Endothelial cell (in vitro differentiated cells): Measurements from ENCODE around the gene HECTD1. TPM values are rescaled to one million over a fixed set of nuclear protein-coding genes. Genes with fewer than 3 reads are reported as not detected.
"Not testable (repeated sequence)": the region's sequence is repeated elsewhere in the genome, so short reads cannot be mapped to it uniquely, and the experiment has no call there.

ENCODE experiments used
- DNase-seq: peaks from one replicate; pipeline ENCODE4 v3.0.0; 2021; ENCODE audit warnings: low spot score
- H3K27ac Mint-ChIP-seq: one replicate; pipeline ENCODE4 v1.8.0; 2021; ENCODE audit warnings: mixed read lengths, inconsistent platforms; ENCODE audit not compliant: unreplicated experiment
- H3K27me3 Mint-ChIP-seq: one replicate; pipeline ENCODE4 v1.8.0; 2021; ENCODE audit warnings: mild to moderate bottlenecking, moderate library complexity, mixed read lengths, inconsistent platforms; ENCODE audit not compliant: unreplicated experiment
- H3K36me3 Mint-ChIP-seq: one replicate; pipeline ENCODE4 v1.8.0; 2021; ENCODE audit warnings: mild to moderate bottlenecking, low read depth, mixed read lengths, inconsistent platforms; ENCODE audit not compliant: unreplicated experiment
- H3K4me1 Mint-ChIP-seq: one replicate; pipeline ENCODE4 v1.8.0; 2021; ENCODE audit warnings: mild to moderate bottlenecking, mixed read lengths, inconsistent platforms; ENCODE audit not compliant: unreplicated experiment
- H3K4me3 Mint-ChIP-seq: one replicate; pipeline ENCODE4 v1.8.0; 2021; ENCODE audit warnings: mild to moderate bottlenecking, mixed read lengths, inconsistent platforms; ENCODE audit not compliant: unreplicated experiment
- H3K9me3 Mint-ChIP-seq: one replicate; pipeline ENCODE4 v1.8.0; 2021; ENCODE audit warnings: mixed read lengths, inconsistent platforms; ENCODE audit not compliant: unreplicated experiment
- long read RNA-seq: library from polyadenylated mRNA; unstranded; transcript quantifications from one replicate; pipeline ENCODE4 v2.0.0, GENCODE V29; 2020; ENCODE audit not compliant: unreplicated experiment
- total RNA-seq: library from RNA; stranded (reverse); fragmentation: NEBNext Ultra II Directional; extraction: Animal tissue kit (Norgen Biotek cat#: 25700); gene quantifications from one replicate; pipeline ENCODE4 v1.2.1, GENCODE V29; 2021; ENCODE audit not compliant: unreplicated experiment
- TF ChIP-seq, protein P1 (sequence below): fragments of 200-600 bp; sonication (generic); IDR thresholded peaks from one replicate; pipeline ENCODE4 v1.5.0; 2021; ENCODE audit warnings: antibody characterized with exemption; ENCODE audit not compliant: unreplicated experiment

The HECTD1 gene
- 222 TPM for total RNA-seq
- long read RNA-seq, partial matches to known transcripts = 41 of 42 reads
- long read RNA-seq, other reads (novel, unspliced or antisense) = 1 of 42 reads

DNA sequence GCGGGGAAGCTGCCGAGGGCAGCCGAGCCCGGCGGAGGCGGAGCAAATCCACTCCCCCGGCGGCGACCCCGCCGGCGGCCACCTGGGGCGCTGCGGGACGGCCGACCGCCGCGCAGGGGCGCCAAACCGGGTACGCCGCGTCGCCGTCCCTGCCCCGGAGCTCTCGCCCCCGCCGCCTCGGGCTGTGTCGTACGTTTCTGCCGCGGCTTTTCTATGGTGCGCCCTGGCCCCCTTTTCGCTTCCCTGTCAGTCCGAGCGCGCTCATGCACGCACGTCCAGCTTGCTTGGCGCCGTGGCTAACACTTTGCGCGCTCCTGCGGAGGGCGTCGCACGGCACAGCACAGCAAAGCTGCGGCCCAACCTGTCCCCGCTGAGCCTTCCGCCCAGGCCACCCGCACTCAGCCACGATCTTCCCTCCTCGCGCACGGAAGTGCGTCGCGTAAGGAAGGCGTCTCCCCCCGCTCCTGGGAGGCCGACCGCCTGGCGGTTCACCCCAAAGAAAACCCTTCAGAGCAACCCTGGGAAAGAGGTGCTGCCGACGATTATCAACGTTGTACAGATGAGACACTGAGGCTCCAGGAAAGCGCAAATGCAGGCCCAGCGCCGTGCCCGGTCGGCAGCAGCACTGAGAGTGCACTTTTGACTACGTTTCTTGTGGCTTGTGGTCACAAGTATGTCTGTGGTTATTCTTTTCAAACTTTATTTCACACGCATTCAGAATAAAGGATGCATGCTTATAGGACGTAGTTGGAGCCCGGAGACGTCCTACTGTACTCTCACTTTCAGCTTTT, at the start of gene HECTD1:
Gene HECTD1, minus strand, starts transcription at position 39 of the 791 bp plus-strand sequence. CDS start 1,857 bp downstream, outside the sequence.
- Mint-ChIP-seq H3K4me3 (peak within 1 kb of the TSS; percentile 95), H3K27me3 (peaks cover 9% of the 10 kb centered on the region), H3K9me3 (no peaks in the 10 kb centered on the region), H3K4me1 (peaks cover 26% of the 10 kb centered on the region), H3K36me3 (peaks cover 12% of the 10 kb centered on the region), H3K27ac (peak within 1 kb of the TSS; percentile 98)
- peak; percentile 96 for DNase-seq
- TF ChIP-seq, protein P1, sequence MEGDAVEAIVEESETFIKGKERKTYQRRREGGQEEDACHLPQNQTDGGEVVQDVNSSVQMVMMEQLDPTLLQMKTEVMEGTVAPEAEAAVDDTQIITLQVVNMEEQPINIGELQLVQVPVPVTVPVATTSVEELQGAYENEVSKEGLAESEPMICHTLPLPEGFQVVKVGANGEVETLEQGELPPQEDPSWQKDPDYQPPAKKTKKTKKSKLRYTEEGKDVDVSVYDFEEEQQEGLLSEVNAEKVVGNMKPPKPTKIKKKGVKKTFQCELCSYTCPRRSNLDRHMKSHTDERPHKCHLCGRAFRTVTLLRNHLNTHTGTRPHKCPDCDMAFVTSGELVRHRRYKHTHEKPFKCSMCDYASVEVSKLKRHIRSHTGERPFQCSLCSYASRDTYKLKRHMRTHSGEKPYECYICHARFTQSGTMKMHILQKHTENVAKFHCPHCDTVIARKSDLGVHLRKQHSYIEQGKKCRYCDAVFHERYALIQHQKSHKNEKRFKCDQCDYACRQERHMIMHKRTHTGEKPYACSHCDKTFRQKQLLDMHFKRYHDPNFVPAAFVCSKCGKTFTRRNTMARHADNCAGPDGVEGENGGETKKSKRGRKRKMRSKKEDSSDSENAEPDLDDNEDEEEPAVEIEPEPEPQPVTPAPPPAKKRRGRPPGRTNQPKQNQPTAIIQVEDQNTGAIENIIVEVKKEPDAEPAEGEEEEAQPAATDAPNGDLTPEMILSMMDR = peak; percentile 93

DNA sequence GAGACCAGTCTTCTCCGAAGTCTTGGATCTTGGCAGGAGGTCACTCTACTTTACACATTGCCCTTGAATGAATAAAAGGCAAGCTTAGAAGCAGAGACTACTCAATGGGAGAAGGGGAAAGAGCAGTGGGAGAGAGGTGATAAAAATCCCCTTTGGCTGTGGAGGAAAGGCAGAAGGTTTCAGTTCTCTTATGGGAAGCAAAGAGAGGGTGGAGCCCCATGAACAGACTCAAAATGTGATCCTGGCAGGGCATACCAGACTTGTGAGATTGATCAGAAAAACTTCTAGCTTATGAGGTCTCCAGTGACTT, 49.6 kb upstream of the HECTD1 start:
- TF ChIP-seq, protein P1 = no peak
- Mint-ChIP-seq H3K9me3 (no peaks in the 10 kb centered on the region), H3K36me3 (no peaks in the 10 kb centered on the region), H3K4me3 (no peak overlapping the region), H3K4me1 (no peaks in the 10 kb centered on the region), H3K27me3 (peaks cover 1% of the 10 kb centered on the region), H3K27ac (no peak overlapping the region)
- DNase-seq = no peak

DNA sequence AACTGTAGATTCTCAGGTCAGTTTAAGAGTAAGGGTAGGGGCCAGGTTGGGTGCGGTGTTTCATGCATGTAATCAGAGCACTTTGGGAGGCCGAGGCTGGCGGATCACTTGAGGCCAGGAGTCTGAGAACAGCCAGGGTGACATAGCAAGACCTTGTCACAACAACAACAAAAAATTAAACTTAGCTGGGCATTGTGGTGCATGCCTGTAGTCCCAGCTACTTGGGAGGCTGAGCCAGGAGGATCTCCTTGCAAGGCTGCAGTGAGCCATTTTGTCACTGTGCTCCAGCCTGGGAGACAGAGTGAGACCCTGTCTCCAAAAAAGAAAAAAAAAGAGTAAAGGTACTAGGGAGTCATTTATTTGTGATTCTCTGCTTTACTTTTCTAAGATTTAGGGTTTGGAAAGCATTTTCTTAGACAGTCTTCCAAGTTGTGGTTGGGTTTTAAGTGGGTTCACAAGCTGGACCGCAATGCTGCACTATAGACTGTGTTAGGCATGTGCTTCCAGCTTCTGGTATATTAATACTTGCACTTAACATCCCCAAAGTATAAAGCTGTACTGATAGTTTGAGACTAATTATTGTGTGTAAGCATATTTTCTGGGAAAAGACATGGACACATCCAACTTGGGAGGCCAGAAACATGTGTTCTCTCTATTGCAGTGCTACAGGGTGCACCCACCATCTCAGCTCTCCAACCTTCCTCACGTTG, 49.1 kb upstream of the HECTD1 start:
- Mint-ChIP-seq H3K27ac (no peak overlapping the region), H3K9me3 (no peaks in the 10 kb centered on the region), H3K4me1 (peaks cover under 1% of the 10 kb centered on the region), H3K36me3 (no peaks in the 10 kb centered on the region), H3K27me3 (peaks cover 2% of the 10 kb centered on the region), H3K4me3 (no peak overlapping the region)
- TF ChIP-seq, protein P1 = no peak
- no peak for DNase-seq

DNA sequence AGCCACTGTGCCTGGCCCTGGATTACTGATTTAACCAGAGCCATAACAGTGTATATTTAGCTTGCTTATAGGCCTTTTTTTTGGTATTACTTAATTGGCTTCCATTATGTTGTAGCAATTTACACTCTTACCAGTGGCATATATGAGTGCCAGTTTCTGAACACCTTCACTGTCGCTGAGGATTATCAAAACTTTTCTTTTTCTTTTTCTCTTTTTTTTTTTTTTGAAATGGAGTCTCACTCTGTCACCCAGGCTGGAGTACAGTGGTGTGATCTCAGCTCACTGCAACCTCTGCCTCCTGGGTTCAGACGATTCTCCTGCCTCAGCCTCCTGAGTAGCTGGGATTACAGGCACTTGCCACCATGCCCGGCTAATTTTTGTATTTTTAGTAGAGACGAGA, 48.3 kb upstream of the HECTD1 start:
- not testable (repeated sequence) for H3K4me1 Mint-ChIP-seq, H3K27ac Mint-ChIP-seq, H3K36me3 Mint-ChIP-seq, H3K27me3 Mint-ChIP-seq, DNase-seq, H3K4me3 Mint-ChIP-seq, H3K9me3 Mint-ChIP-seq

DNA sequence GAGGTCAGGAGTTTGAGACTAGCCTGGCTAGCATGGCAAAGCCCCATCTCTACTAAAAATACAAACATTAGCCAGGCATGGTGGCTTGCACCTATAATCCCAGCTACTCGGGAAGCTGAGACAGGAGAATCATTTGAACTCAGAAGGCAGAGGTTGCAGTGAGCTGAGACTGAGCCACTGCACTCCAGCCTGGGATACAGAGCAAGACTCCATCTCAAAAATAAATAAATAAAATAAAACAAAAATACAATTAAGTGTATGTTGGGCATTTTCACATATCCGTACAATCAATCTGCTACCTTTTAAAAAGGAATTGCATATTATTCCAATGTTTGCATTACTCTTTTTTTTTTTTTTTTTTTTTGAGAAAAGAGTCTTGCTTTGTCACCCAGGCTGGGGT, 47.7 kb upstream of the HECTD1 start:
- TF ChIP-seq, protein P1 = no peak
- peaks cover 4% of the 10 kb centered on the region for H3K4me1 Mint-ChIP-seq
- H3K27ac Mint-ChIP-seq = no peak overlapping the region
- no peaks in the 10 kb centered on the region for H3K9me3 Mint-ChIP-seq
- H3K36me3 Mint-ChIP-seq = no peaks in the 10 kb centered on the region
- no peak for DNase-seq
- no peak overlapping the region for H3K4me3 Mint-ChIP-seq
- H3K27me3 Mint-ChIP-seq = peaks cover 4% of the 10 kb centered on the region
